SK-N-MC (cell line): Measurements from ENCODE around the gene NTN3.
"Not testable (repeated sequence)": the region's sequence is repeated elsewhere in the genome, so short reads cannot be mapped to it uniquely, and the experiment has no call there.

Source experiments
- DNase-seq: peaks from one replicate; pipeline ENCODE4 v3.0.0-alpha.2; 2011; ENCODE audit warnings: low read depth, low spot score
- H3K27ac ChIP-seq: fragments of 200-600 bp; sonication (generic); 2 replicates; pipeline ENCODE4 v1.5.1; 2016; ENCODE audit warnings: mixed run types
- H3K36me3 ChIP-seq: fragments of 200-600 bp; sonication (generic); 2 replicates; pipeline ENCODE4 v1.6.1; 2017; ENCODE audit warnings: antibody characterized with exemption, low read length, mixed read lengths; ENCODE audit not compliant: insufficient read depth
- H3K4me3 ChIP-seq: fragments of 200-600 bp; sonication (generic); 2 replicates; pipeline ENCODE4 v1.5.1; 2016
- H3K9ac ChIP-seq: fragments of 200-600 bp; sonication (generic); 2 replicates; pipeline ENCODE4 v1.8.0; 2017; ENCODE audit warnings: mixed run types, mixed read lengths; ENCODE audit not compliant: insufficient read length
- H3K9me3 ChIP-seq: fragments of 200-600 bp; sonication (generic); 2 replicates; pipeline ENCODE4 v1.6.1; 2017; ENCODE audit warnings: low read depth, mild to moderate bottlenecking, antibody characterized with exemption, low read length, moderate library complexity, mixed read lengths
- EZH2 ChIP-seq: fragments of 200-600 bp; sonication (generic); IDR thresholded peaks from one replicate; pipeline ENCODE4 v1.6.1; 2017; ENCODE audit warnings: antibody characterized with exemption
- FOXP2 ChIP-seq: optimal IDR thresholded peaks from 2 replicates; pipeline ENCODE3; 2011; ENCODE audit warnings: mild to moderate bottlenecking, moderate library complexity; ENCODE audit not compliant: insufficient read depth; ENCODE audit errors: extremely low read length, control extremely low read depth
- POLR2AphosphoS5 ChIP-seq: IDR thresholded peaks from 2 replicates; pipeline ENCODE4 v1.6.1; 2012; ENCODE audit warnings: mild to moderate bottlenecking, low read depth, low read length, borderline replicate concordance

Gene NTN3

DNA sequence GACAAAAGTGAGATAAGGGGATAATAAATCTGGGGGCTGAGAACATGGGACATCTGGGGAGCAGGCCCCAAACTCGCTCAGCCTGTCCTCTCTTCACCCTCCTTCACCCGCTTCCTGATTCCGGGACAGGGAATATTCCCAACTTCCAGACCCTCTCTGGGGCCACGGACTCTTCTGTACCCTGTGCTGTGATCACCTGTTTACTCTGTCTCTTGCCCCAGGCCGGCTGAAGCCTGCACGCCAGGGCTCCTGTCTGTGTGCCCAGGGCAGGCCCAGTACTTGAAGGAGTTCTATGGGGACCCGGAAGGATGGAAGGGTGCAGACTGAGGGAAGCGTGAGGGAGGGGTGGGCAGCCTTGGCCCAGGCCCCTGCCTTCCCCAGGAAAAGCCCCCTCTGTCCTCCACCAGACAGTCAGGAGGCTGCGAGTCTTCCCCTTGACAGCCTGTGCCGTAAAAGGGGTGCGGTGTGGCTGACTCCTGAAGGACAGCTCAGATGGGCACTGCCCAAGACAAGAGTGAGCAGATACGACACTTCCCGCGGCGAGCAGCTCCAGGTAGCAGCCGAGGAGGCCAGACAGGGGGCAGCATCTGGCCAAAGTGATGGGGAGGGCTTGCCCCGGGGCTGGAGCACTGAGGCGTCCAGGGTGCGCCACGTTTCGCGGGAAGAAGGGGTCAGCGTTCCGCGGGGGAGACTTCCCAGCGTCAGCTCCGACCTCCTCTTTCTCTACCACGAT, 42.9 kb upstream of the NTN3 start:
- Histone ChIP-seq H3K4me3 (peak overlapping the region; percentile 92), H3K9ac (peak overlapping the region; percentile 90), H3K9me3 (no peaks in the 10 kb centered on the region), H3K27ac (peak overlapping the region; percentile 50; the same call in 1 of the 2 replicates), H3K36me3 (peaks cover 29% of the 10 kb centered on the region)
- DNase-seq, result no peak
- TF ChIP-seq POLR2AphosphoS5 (no peak), FOXP2 (no peak), EZH2 (no peak)

DNA sequence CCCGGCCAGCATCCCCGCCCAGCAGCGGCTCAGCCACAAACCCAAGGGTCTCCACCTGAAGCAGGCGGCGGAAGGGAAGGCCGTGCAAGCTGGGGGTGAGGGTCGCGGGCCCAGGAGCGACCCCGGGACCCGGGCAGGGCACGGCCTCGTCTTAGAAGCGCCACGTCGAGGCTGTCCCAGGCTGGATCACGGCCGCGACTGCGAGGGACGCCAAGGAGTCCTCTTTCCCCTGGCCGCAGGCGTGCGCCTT, 42.4 kb upstream of the NTN3 start:
- Histone ChIP-seq H3K9me3 (no peaks in the 10 kb centered on the region), H3K36me3 (peaks cover 34% of the 10 kb centered on the region), H3K9ac (peak overlapping the region; percentile 90), H3K27ac (peak overlapping the region; percentile 50; the same call in 1 of the 2 replicates), H3K4me3 (peak overlapping the region; percentile 92)
- TF ChIP-seq EZH2, result no peak
- TF ChIP-seq POLR2AphosphoS5, result no peak
- no peak for TF ChIP-seq FOXP2
- no peak for DNase-seq

DNA sequence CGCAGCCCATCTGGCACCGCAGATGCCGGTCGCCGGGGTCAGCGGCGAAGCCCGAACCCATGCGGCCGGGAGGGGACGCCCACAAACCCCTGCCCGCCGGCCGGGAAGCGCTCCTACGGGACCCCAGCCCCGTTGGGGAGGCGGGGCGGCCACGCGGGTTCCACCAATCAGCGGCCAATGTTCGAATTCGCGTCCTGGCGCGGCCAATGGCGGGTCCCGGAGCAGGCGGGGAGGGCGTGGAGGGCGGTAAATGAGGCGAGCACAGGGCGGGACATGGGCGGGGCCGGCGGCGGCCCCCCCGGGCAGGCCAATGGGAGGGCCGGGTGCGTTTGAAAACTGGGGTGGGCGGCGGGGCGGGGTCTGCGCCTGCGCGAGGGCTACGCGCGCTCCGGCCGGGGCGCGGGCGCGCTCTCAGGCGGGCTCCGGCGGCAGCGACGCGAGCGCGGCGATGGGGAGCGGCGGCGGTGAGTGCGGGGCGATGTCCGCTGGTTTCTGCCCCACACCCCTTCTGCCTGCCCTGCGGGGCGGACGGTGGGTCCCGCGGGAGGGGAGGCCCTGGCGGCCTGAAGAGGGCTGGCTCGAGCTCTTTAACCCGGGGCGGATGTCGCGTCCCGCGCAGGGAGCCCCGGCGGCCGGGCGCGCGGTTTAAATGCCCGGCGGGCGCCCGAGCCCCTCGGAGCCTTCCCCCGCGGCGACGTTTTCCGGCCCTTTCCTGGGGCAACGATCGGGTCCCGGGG, 41.9 kb upstream of the NTN3 start, which contains the start of gene CCNF:
CCNF (plus strand) TSS at position 414 of the 737 bp plus-strand sequence; CDS start at position 449, 35 bp downstream.
- no peaks in the 10 kb centered on the region for H3K9me3 ChIP-seq
- peak within 1 kb of the TSS; percentile 50; the same call in 1 of the 2 replicates for H3K27ac ChIP-seq
- DNase-seq, result peak; percentile 37
- H3K9ac ChIP-seq, result peak within 1 kb of the TSS; percentile 97
- TF ChIP-seq EZH2 (no peak), POLR2AphosphoS5 (peak; percentile 66; the same call in 1 of the 2 replicates)
- peaks cover 37% of the 10 kb centered on the region for H3K36me3 ChIP-seq
- H3K4me3 ChIP-seq, result peak within 1 kb of the TSS; percentile 92

DNA sequence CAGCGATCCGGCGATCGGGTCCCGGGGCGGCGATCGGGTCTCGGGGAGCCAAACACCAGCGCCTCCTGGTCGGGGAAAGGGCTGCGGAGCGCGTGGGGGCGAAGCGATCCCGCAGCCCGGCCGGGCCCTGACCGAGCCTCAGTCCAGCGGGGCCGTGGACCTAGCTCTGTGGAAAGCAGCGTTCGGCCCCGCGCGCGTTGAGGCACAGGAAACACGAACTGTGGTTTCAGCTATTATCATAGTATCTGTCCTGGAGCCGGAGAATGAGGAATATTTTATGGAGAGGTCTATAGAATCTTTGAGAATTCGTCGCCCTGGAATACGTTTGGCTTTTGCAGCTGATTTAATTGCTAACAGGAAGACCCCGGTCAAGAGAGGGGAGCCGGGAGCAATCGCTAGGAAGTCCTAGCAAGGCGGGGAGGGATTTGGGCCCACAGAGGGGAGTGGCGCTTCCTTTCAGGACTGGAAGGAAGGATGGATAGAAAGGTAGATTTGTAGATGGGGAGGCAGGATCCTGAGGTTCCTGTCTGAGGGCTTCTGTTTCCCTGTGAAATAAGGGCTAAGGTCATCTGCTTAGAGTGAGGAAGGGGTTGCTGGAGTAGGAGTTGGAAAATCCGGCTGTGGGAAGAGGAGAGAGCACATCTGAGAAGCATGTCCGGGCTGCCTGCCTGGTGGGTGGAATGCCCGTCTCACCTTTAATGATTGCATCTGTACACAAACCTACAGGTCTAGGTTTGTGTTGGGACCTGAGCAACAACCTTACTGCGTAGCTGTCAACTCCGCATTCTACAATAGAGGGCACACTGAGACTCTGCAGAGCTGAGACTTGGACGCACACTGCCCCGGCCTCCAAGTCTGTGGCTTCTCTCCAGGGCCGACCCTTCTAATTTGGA, 41.1 kb upstream of the NTN3 start:
- peak overlapping the region; percentile 97 for H3K9ac ChIP-seq
- H3K36me3 ChIP-seq, result peaks cover 42% of the 10 kb centered on the region
- H3K4me3 ChIP-seq, result peak overlapping the region; percentile 82
- H3K27ac ChIP-seq, result no peak overlapping the region; the same call in 1 of the 2 replicates
- DNase-seq, result no peak
- TF ChIP-seq POLR2AphosphoS5, result no peak
- TF ChIP-seq EZH2, result no peak
- no peak for TF ChIP-seq FOXP2
- H3K9me3 ChIP-seq, result no peaks in the 10 kb centered on the region

DNA sequence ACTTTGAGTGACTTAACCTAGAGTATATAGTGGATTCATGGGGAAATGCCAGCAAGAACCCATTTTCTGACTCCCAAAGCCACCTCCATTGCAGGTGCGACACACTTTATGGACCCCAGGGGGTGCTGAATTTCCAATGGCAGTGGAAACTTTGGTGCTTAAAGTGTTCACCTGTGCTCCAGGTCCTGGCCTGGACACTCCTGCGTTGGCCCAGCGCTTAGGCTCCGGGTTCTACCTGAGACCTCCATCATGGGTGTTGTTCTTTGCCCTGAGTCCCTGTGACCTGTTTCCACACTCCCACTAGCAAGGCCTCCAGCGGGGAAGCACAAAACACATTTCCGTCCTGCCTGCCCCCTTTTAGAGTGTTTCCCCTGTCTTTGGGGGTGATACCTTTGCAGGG, 38.8 kb upstream of the NTN3 start:
- Histone ChIP-seq H3K9me3 (no peaks in the 10 kb centered on the region), H3K4me3 (no peak overlapping the region), H3K36me3 (peaks cover 61% of the 10 kb centered on the region), H3K27ac (no peak overlapping the region), H3K9ac (no peak overlapping the region)
- no peak for DNase-seq
- TF ChIP-seq POLR2AphosphoS5, result no peak
- no peak for TF ChIP-seq FOXP2
- TF ChIP-seq EZH2, result no peak

DNA sequence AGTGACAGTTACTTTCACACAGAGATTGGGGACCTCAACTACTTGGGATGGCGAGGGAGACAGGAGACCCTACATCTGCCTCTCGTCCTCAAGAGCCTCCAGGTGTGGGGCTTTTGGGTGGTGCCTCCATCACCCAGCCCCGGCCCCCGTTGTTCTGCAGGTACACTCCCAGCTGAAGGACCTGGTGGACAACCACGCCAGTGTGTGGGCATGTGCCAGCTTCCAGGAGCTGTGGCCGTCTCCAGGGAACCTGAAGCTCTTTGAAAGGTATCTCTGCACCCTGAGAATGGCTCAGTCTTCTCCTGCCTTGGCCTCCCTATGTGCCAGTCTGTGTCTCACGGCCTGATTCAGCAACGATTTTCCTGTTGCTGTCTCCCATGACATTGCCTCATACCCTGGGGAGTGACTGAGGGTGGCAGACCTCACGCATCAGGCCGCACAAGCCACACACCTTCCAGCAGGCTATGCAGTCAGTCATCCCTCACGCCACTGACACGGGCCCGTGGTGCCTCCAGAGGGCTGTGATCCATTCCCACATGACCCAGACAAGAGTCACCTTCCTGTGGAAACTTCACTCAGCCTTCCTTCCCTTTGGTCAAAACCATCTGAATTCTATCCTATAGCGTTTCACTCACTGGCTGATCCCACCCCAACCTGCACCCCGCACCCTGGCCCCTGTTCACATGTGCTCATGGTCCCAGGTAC, 38.1 kb upstream of the NTN3 start:
- Histone ChIP-seq H3K36me3 (peaks cover 68% of the 10 kb centered on the region), H3K9ac (no peak overlapping the region), H3K4me3 (no peak overlapping the region), H3K27ac (no peak overlapping the region), H3K9me3 (no peaks in the 10 kb centered on the region)
- DNase-seq, result no peak
- no peak for TF ChIP-seq EZH2
- TF ChIP-seq FOXP2, result no peak
- no peak for TF ChIP-seq POLR2AphosphoS5

DNA sequence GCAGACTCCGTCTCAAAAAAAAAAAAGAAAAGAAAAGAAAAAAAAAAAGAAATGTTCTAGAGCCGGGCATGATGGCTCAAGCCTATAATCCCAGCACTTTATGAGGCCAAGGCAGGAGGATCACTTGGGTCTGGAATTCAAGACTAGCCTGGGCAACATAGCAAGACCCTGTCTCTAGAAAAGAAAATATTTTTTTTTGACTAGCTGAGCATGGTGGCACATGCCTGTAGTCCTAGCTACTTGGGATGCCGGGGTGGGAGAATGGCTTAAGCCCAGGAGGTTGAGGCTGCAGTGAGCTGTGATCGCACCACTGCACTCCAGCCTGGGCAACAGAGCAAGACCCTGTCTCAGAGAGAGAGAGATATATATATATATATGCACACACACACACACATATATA, 35.9 kb upstream of the NTN3 start:
- not testable (repeated sequence) for H3K9me3 ChIP-seq, H3K4me3 ChIP-seq, H3K27ac ChIP-seq, DNase-seq, H3K9ac ChIP-seq
- peaks cover 91% of the 10 kb centered on the region for H3K36me3 ChIP-seq

DNA sequence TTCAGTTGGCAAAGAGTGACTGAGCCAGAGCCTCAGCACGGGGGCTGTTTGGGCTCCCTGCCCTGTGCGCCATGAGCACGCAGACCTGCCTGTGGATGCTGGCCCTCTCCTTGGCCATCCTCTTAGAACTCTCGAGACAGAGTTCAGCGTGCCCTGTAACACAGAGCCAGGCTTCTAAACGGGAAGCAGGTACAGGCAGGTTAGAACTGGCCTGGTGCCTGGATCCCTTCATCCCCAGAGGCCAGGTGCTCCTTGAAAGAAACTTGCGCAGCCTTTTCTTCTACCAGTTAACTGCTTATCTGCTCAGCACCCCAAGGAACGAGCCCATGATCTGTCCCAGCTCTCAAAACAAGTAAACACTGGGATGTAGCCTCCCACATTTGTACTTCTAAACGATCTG, 35.0 kb upstream of the NTN3 start:
- TF ChIP-seq EZH2, result no peak
- TF ChIP-seq POLR2AphosphoS5, result no peak
- TF ChIP-seq FOXP2, result no peak
- Histone ChIP-seq H3K36me3 (peaks cover 88% of the 10 kb centered on the region), H3K4me3 (no peak overlapping the region), H3K27ac (no peak overlapping the region), H3K9me3 (no peaks in the 10 kb centered on the region), H3K9ac (no peak overlapping the region)
- no peak for DNase-seq
